H1 (cell line): ENCODE results near the gene CEACAM16. TPM values are rescaled to one million over a fixed set of nuclear protein-coding genes. Genes with fewer than 3 reads are reported as not detected.

Experiments used
- CTCF ChIA-PET: fragments of 300-600 bp; sonication (Branson Sonifier 250); formaldehyde crosslinking; loops from one replicate; lab custom pipeline; 2021; ENCODE audit not compliant: partially characterized antibody; lab: Charles Lee
- POLR2A ChIA-PET: fragments of 300-600 bp; sonication (Branson Sonifier 250); formaldehyde crosslinking; loops from one replicate; lab custom pipeline; 2021; ENCODE audit warnings: inconsistent platforms; ENCODE audit not compliant: partially characterized antibody; lab: Charles Lee
- DNase-seq, 2 experiments: peaks; one replicate each; pipeline versions ENCODE4 v3.0.0 to v3.0.0-alpha.2; 2010 to 2022; ENCODE audit warnings: low spot score in 2 of 2, low read depth in 1 of 2, mixed read lengths in 1 of 2
- FAIRE-seq: peaks from 2 replicates; lab custom pipeline; 2011; peaks lifted over from hg19 to GRCh38; lab: Jason Lieb, UNC
- H2AFZ ChIP-seq: 2 replicates; pipeline ENCODE4 v1.8.1; 2012; ENCODE audit warnings: low read length, inconsistent platforms
- H2AK5ac ChIP-seq: 2 replicates; pipeline ENCODE4 v1.6.1; 2013; ENCODE audit warnings: low read depth, low read length
- H2BK120ac ChIP-seq: replicated peaks from 2 replicates; pipeline ENCODE3; 2013; ENCODE audit warnings: low read depth, low read length, inconsistent platforms
- H2BK12ac ChIP-seq: 2 replicates; pipeline ENCODE4 v1.6.1; 2013; ENCODE audit warnings: low read depth, low read length
- H2BK15ac ChIP-seq: 2 replicates; pipeline ENCODE4 v1.6.1; 2013; ENCODE audit warnings: low read length
- H2BK20ac ChIP-seq: 2 replicates; pipeline ENCODE4 v1.6.1; 2013; ENCODE audit warnings: low read length
- H2BK5ac ChIP-seq: 2 replicates; pipeline ENCODE4 v1.6.1; 2013; ENCODE audit warnings: low read depth, low read length
- H3K14ac ChIP-seq: 2 replicates; pipeline ENCODE4 v1.6.1; 2013; ENCODE audit warnings: inconsistent platforms; ENCODE audit not compliant: insufficient read length
- H3K18ac ChIP-seq: 2 replicates; pipeline ENCODE4 v1.6.1; 2013; ENCODE audit warnings: low read length; ENCODE audit errors: extremely low read depth
- H3K23ac ChIP-seq: 2 replicates; pipeline ENCODE4 v1.6.1; 2013; ENCODE audit warnings: inconsistent platforms; ENCODE audit not compliant: insufficient read length
- H3K23me2 ChIP-seq: 2 replicates; pipeline ENCODE4 v1.6.1; 2013; ENCODE audit warnings: low read depth, low read length
- H3K27ac ChIP-seq: 2 replicates; pipeline ENCODE4 v1.6.1; 2011; ENCODE audit warnings: low read depth, low read length, inconsistent platforms
- H3K27me3 ChIP-seq, 4 experiments: replicated peaks in 1 of 4; 1 replicate in 1 of 4; 2 replicates in 3 of 4; pipeline versions ENCODE4 v1.6.1 to v1.8.1; 2011 to 2013; ENCODE audit warnings: low read length in 3 of 4, mild to moderate bottlenecking in 3 of 4, inconsistent platforms in 2 of 4, mixed read lengths in 2 of 4, moderate library complexity in 1 of 4; ENCODE audit not compliant: control insufficient read depth in 3 of 4, insufficient read depth in 3 of 4; ENCODE audit errors: extremely low read depth in 1 of 4
- H3K36me3 ChIP-seq, 4 experiments: 2 replicates each; pipeline versions ENCODE4 v1.6.1 to v1.8.1; 2011 to 2013; ENCODE audit warnings: mild to moderate bottlenecking in 4 of 4, low read length in 3 of 4, moderate library complexity in 2 of 4, control low read depth in 1 of 4, inconsistent platforms in 1 of 4; ENCODE audit not compliant: insufficient read depth in 4 of 4, control insufficient read depth in 2 of 4
- H3K4ac ChIP-seq: replicated peaks from 2 replicates; pipeline ENCODE3; 2013; ENCODE audit warnings: low read length, low read depth, mixed read lengths, inconsistent platforms; ENCODE audit not compliant: insufficient read length
- H3K4me1 ChIP-seq, 4 experiments: replicated peaks in 1 of 4; 1 replicate in 1 of 4; 2 replicates in 3 of 4; pipeline versions ENCODE4 v1.6.1 to v1.8.1; 2011 to 2013; ENCODE audit warnings: low read length in 3 of 4, inconsistent platforms in 2 of 4, mixed read lengths in 1 of 4; ENCODE audit not compliant: insufficient read depth in 4 of 4, control insufficient read depth in 3 of 4
- H3K4me2 ChIP-seq, 2 experiments: 2 replicates each; pipeline versions ENCODE4 v1.6.1 to v1.8.1; 2011 to 2013; ENCODE audit warnings: low read depth in 2 of 2, low read length in 2 of 2, control low read depth in 1 of 2, inconsistent platforms in 1 of 2, mild to moderate bottlenecking in 1 of 2; ENCODE audit not compliant: insufficient read depth in 1 of 2
- H3K4me3 ChIP-seq, 4 experiments: fragments of 200-600, 300-600 bp in 1 of 4; sonication (generic), shearing (Covaris generic), sonication (Bioruptor Twin) in 1 of 4; 2 replicates each; pipeline versions ENCODE4 v1.5.1 to v1.8.1; 2011 to 2016; ENCODE audit warnings: low read length in 4 of 4, low read depth in 3 of 4, control low read depth in 2 of 4, inconsistent platforms in 2 of 4, mild to moderate bottlenecking in 2 of 4, mixed read lengths in 1 of 4, moderate library complexity in 1 of 4; ENCODE audit not compliant: insufficient read depth in 2 of 4; ENCODE audit errors: extremely low read depth in 1 of 4
- H3K56ac ChIP-seq: replicated peaks from 2 replicates; pipeline ENCODE3; 2013; ENCODE audit warnings: low read depth, mild to moderate bottlenecking, mixed read lengths, low read length, inconsistent platforms; ENCODE audit not compliant: insufficient read length
- H3K79me1 ChIP-seq: 2 replicates; pipeline ENCODE4 v1.6.1; 2013; ENCODE audit warnings: low read depth, low read length, control low read depth
- H3K79me2 ChIP-seq, 2 experiments: 2 replicates each; pipeline versions ENCODE4 v1.6.1 to v1.8.1; 2012 to 2013; ENCODE audit warnings: low read length in 2 of 2, mild to moderate bottlenecking in 2 of 2, inconsistent platforms in 1 of 2; ENCODE audit not compliant: insufficient read depth in 2 of 2, control insufficient read depth in 1 of 2
- H3K9ac ChIP-seq, 4 experiments: replicated peaks in 1 of 4; 1 replicate in 1 of 4; 2 replicates in 3 of 4; pipeline versions ENCODE4 v1.6.1 to v1.8.1; 2011 to 2013; ENCODE audit warnings: low read depth in 3 of 4, low read length in 3 of 4, control low read depth in 2 of 4, mild to moderate bottlenecking in 2 of 4, moderate library complexity in 2 of 4, inconsistent platforms in 1 of 4; ENCODE audit errors: extremely low read depth in 1 of 4
- H3K9me3 ChIP-seq, 2 experiments: 2 replicates each; pipeline versions ENCODE4 v1.6.1 to v1.8.1; 2012 to 2013; ENCODE audit warnings: mild to moderate bottlenecking in 2 of 2, moderate library complexity in 2 of 2, control low read depth in 1 of 2, inconsistent platforms in 1 of 2, low read depth in 1 of 2, low read length in 1 of 2, mixed read lengths in 1 of 2; ENCODE audit not compliant: insufficient read depth in 2 of 2
- H4K20me1 ChIP-seq, 2 experiments: replicated peaks in 1 of 2; 2 replicates each; pipeline versions ENCODE3 to v1.8.1; 2011 to 2013; ENCODE audit warnings: inconsistent platforms in 2 of 2, low read length in 2 of 2, mild to moderate bottlenecking in 1 of 2; ENCODE audit not compliant: insufficient read depth in 2 of 2, control insufficient read depth in 1 of 2
- H4K5ac ChIP-seq: 2 replicates; pipeline ENCODE4 v1.6.1; 2013; ENCODE audit warnings: low read length, low read depth, mixed read lengths, inconsistent platforms; ENCODE audit not compliant: insufficient read length
- H4K8ac ChIP-seq: 2 replicates; pipeline ENCODE4 v1.8.0; 2013; ENCODE audit warnings: mild to moderate bottlenecking, moderate library complexity, low read length, inconsistent platforms; ENCODE audit not compliant: insufficient read depth; ENCODE audit errors: extremely low read depth
- H4K91ac ChIP-seq: replicated peaks from 2 replicates; pipeline ENCODE3; 2013; ENCODE audit warnings: low read length, mixed read lengths, inconsistent platforms; ENCODE audit not compliant: insufficient read length
- ASH2L ChIP-seq: fragments of 200-600, 300-600 bp; sonication (generic); IDR thresholded peaks from one replicate; pipeline ENCODE4 v1.7.1; 2017; ENCODE audit warnings: low read length
- CBX5 ChIP-seq: fragments of 300-800, 300-1000 bp; sonication (generic); IDR thresholded peaks from 2 replicates; pipeline ENCODE4 v1.7.1; 2016; ENCODE audit warnings: antibody characterized with exemption, low read length, low read depth
- CHD2 ChIP-seq: IDR thresholded peaks from 2 replicates; pipeline ENCODE4 v1.6.1; 2012; ENCODE audit warnings: low read length, improper control_type of control experiment
- CTBP2 ChIP-seq: IDR thresholded peaks from 2 replicates; pipeline ENCODE4 v1.7.0; 2011; ENCODE audit warnings: borderline replicate concordance, mild to moderate bottlenecking, moderate library complexity, mixed read lengths, low read length; ENCODE audit not compliant: insufficient read depth, insufficient read length
- GABPA ChIP-seq: IDR thresholded peaks from 2 replicates; pipeline ENCODE4 v1.6.1; 2011; ENCODE audit warnings: mild to moderate bottlenecking, low read length, moderate library complexity, borderline replicate concordance; ENCODE audit not compliant: insufficient read depth
- KDM5A ChIP-seq: fragments of 200-600 bp; IDR thresholded peaks from 2 replicates; pipeline ENCODE4 v1.7.1; 2012; ENCODE audit warnings: mild to moderate bottlenecking, low read length, inconsistent platforms, mixed read lengths
- MAFK ChIP-seq: IDR thresholded peaks from 2 replicates; pipeline ENCODE4 v1.6.1; 2012; ENCODE audit warnings: low read depth, mild to moderate bottlenecking, improper control_type of control experiment, low read length
- NRF1 ChIP-seq: IDR thresholded peaks from 2 replicates; pipeline ENCODE4 v1.6.1; 2011; ENCODE audit warnings: mild to moderate bottlenecking, low read depth, low read length, improper control_type of control experiment
- POLR2AphosphoS5 ChIP-seq: IDR thresholded peaks from 2 replicates; pipeline ENCODE4 v1.6.1; 2011; ENCODE audit warnings: low read depth, low read length
- RXRA ChIP-seq: IDR thresholded peaks from 2 replicates; pipeline ENCODE4 v1.6.1; 2011; ENCODE audit warnings: low read depth, mild to moderate bottlenecking, low read length, moderate library complexity; ENCODE audit not compliant: insufficient read depth
- SP4 ChIP-seq: IDR thresholded peaks from 2 replicates; pipeline ENCODE4 v1.6.1; 2012; ENCODE audit warnings: low read length, inconsistent platforms
- SRF ChIP-seq: IDR thresholded peaks from 2 replicates; pipeline ENCODE4 v1.6.1; 2011; ENCODE audit warnings: mild to moderate bottlenecking, low read depth, low read length, moderate library complexity
- SUZ12 ChIP-seq: fragments of 200-600 bp; sonication (generic); IDR thresholded peaks from 2 replicates; pipeline ENCODE4 v1.6.1; 2012; ENCODE audit warnings: mild to moderate bottlenecking, inconsistent platforms, low read length, moderate library complexity, mixed read lengths
- WGBS, 2 experiments: shearing (Covaris generic) in 1 of 2; methylation state at CpG; one replicate each; pipeline versions ENCODE4 v1.1.6 to v1.1.7; 2013 to 2015; ENCODE audit warnings: low lambda C conversion rate in 2 of 2, mixed read lengths in 2 of 2, inconsistent platforms in 1 of 2, low coverage in 1 of 2, missing lambda C conversion rate in 1 of 2; ENCODE audit not compliant: insufficient replicate concordance in 2 of 2, insufficient coverage in 1 of 2, insufficient read length in 1 of 2; ENCODE audit errors: extremely low coverage in 1 of 2, missing lambda C conversion rate in 1 of 2; 5-methylcytosine and 5-hydroxymethylcytosine counted together
- polyA plus RNA-seq, 7 experiments: library from polyadenylated mRNA; depleted of rRNA in 3 of 7; stranded (reverse) in 5 of 7; unstranded in 2 of 7; fragments of >200 nt in 5 of 7; fragments of 200-250 nt in 2 of 7; gene quantifications; 1 replicate in 5 of 7; 2 replicates in 1 of 7; 4 replicates in 1 of 7; pipeline versions ENCODE4 v1.2.1 to v1.2.3, GENCODE V29; 2011 to 2013; ENCODE audit warnings: missing spikeins in 2 of 7, mixed read lengths in 2 of 7
- total RNA-seq: library from RNA; stranded (reverse); fragmentation: NEBNext Ultra II Directional; extraction: Animal tissue kit (Norgen Biotek cat#: 25700); gene quantifications from 2 replicates; pipeline ENCODE4 v1.2.1, GENCODE V29; 2021

The CEACAM16 gene
- total and polyA plus RNA-seq, 2 of the 8 experiments (the other 6 are each of a cell fraction or from before 2014, with no cell fraction given), result not detected

DNA sequence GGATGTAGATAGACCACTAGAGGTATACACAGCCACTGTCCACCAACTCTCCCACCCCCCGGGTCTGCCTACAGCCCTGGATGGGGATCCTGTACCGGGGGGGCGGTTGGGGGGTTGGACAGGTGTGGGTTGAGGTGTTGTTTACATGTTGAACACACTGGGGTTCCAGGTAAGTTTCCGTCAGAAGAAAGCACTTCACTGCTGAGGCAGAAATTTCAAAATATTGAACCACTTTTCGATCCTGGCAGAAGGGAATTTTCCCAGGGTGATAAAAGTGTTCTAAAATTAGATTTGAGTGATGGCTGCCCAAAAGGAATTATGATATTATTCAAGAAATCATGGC, 6.6 kb upstream of the CEACAM16 start:
- no peak overlapping the region for H3K18ac ChIP-seq
- H3K4ac ChIP-seq, result no peak overlapping the region
- H3K9ac ChIP-seq, result no peak overlapping the region
- H2BK12ac ChIP-seq, result no peak overlapping the region
- H3K4me2 ChIP-seq, result no peak overlapping the region; a peak in 1 of 4 replicates
- peak overlapping the region; percentile 14 for H2BK120ac ChIP-seq
- no peak overlapping the region for H4K8ac ChIP-seq
- H2AK5ac ChIP-seq, result no peak overlapping the region
- no peak overlapping the region for H3K14ac ChIP-seq
- H2BK5ac ChIP-seq, result no peak overlapping the region
- peaks cover 0 to 13% (median 4%) of the 10 kb centered on the region in 4 experiments; a peak in 6 of 7 replicates for H3K4me1 ChIP-seq
- no peaks in the 10 kb centered on the region for H3K79me1 ChIP-seq
- H4K5ac ChIP-seq, result no peak overlapping the region
- WGBS, 2 experiments, result 84% methylated on average over 5 of the region's 5 CpGs; no CpG with 5 or more reads in 1 of the 2 experiments
- H2AFZ ChIP-seq, result peak overlapping the region; percentile 58; the same call in 1 of the 2 replicates
- H2BK20ac ChIP-seq, result no peak overlapping the region
- H3K36me3 ChIP-seq, result no peaks in the 10 kb centered on the region
- ChIA-PET POLR2A (no interaction called here), CTCF (interaction anchor here (1.2 to 11.2 kb wide), 3 partner anchors 29 to 92 kb away, joined by 3 to 134 read pairs (median 4); no protein-coding TSS in a partner anchor)
- H3K4me3 ChIP-seq, result no peak overlapping the region
- no peak overlapping the region for H3K56ac ChIP-seq
- no peak overlapping the region for H3K27ac ChIP-seq
- H3K23me2 ChIP-seq, result no peaks in the 10 kb centered on the region; the same call in 1 of the 2 replicates
- no peaks in the 10 kb centered on the region for H4K20me1 ChIP-seq
- FAIRE-seq, result no peak
- H3K9me3 ChIP-seq, result no peaks in the 10 kb centered on the region
- no peak for DNase-seq
- no peaks in the 10 kb centered on the region for H3K27me3 ChIP-seq
- H3K79me2 ChIP-seq, result no peaks in the 10 kb centered on the region
- H4K91ac ChIP-seq, result peak overlapping the region; percentile 42
- TF ChIP-seq SRF, result no peak
- no peak for TF ChIP-seq NRF1
- TF ChIP-seq MAFK, result no peak
- no peak for TF ChIP-seq SP4
- TF ChIP-seq ASH2L, result no peak
- TF ChIP-seq CHD2, result no peak
- TF ChIP-seq POLR2AphosphoS5, result no peak
- no peak for TF ChIP-seq SUZ12
- TF ChIP-seq CBX5, result no peak
- TF ChIP-seq RXRA, result no peak
- TF ChIP-seq GABPA, result no peak
- TF ChIP-seq KDM5A, result no peak
- no peak for TF ChIP-seq CTBP2
- TF ChIP-seq, all 59 proteins: peak for 0
- no peak overlapping the region for H2BK15ac ChIP-seq
- H3K23ac ChIP-seq, result no peak overlapping the region
